HCT116 (cell line): Measurements from ENCODE around the gene PTP4A2.
A peak's percentile ranks its signal among the peaks of the same experiment; 100 is the strongest.

Source experiments
- ATF3 ChIP-seq: IDR thresholded peaks from 2 replicates; pipeline ENCODE4 v1.6.1; 2012
- CEBPB ChIP-seq: IDR thresholded peaks from 2 replicates; pipeline ENCODE4 v1.6.1; 2012; ENCODE audit warnings: low read depth
- CTCF ChIP-seq, 3 experiments: fragments of 200-600 bp in 1 of 3; sonication (generic) in 1 of 3; IDR thresholded peaks in 2 of 3; conservative IDR thresholded peaks in 1 of 3; 2 replicates each; pipeline ENCODE4 v1.5.1; 2012 to 2017; ENCODE audit warnings: low read depth in 2 of 3, low read length in 2 of 3, antibody characterized with exemption in 1 of 3, borderline replicate concordance in 1 of 3, control low read depth in 1 of 3, mild to moderate bottlenecking in 1 of 3, mixed read lengths in 1 of 3, mixed run types in 1 of 3, moderate library complexity in 1 of 3; ENCODE audit not compliant: insufficient read depth in 1 of 3
- EZH2 ChIP-seq: fragments of 200-600 bp; sonication (generic); IDR thresholded peaks from 2 replicates; pipeline ENCODE4 v1.6.1; 2017; ENCODE audit warnings: antibody characterized with exemption, mixed run types
- FOSL1 ChIP-seq: IDR thresholded peaks from 2 replicates; pipeline ENCODE4 v1.6.1; 2012; ENCODE audit warnings: low read depth
- MAX ChIP-seq: IDR thresholded peaks from 2 replicates; pipeline ENCODE4 v1.6.1; 2012
- POLR2A ChIP-seq: IDR thresholded peaks from 2 replicates; pipeline ENCODE4 v1.7.0; 2011; ENCODE audit warnings: borderline replicate concordance; ENCODE audit not compliant: insufficient read depth, insufficient read length; ENCODE audit errors: extremely low read depth
- POLR2AphosphoS5 ChIP-seq: IDR thresholded peaks from 2 replicates; pipeline ENCODE4 v1.6.1; 2011; ENCODE audit warnings: mild to moderate bottlenecking, low read depth, low read length, moderate library complexity
- SRF ChIP-seq: IDR thresholded peaks from 2 replicates; pipeline ENCODE4 v1.6.1; 2012; ENCODE audit warnings: low read depth
- ZNF274 ChIP-seq: fragments of 200-500 bp; sonication (Bioruptor generic); IDR thresholded peaks from 2 replicates; pipeline ENCODE4 v1.6.1; 2014; ENCODE audit warnings: mild to moderate bottlenecking, low read depth, low read length, inconsistent platforms

GRCh38 chr1:31954607-31955283 lies 16.6 kb upstream of the PTP4A2 start:
- TF ChIP-seq EZH2 (no peak), MAX (peak; percentile 98), CTCF (IDR thresholded peaks at IDR 0.05 in 2 of 3, conservative IDR thresholded peaks at IDR 0.05 in 1 of 3; ENCODE audit: borderline replicate concordance in 1 of 3, insufficient read depth in 1 of 3, low read depth in 2 of 3, low read length in 2 of 3) (no peak), POLR2A (no peak), POLR2AphosphoS5 (peak; percentile 49; the same call in 1 of the 2 replicates), ZNF274 (no peak), SRF (no peak), ATF3 (no peak; the same call in 1 of the 2 replicates), FOSL1 (peak; percentile 47), CEBPB (peak; percentile 95)
